IPS DF 4.7 (cell line): ENCODE results near the gene PDGFB.
"Not testable (repeated sequence)": the region's sequence is repeated elsewhere in the genome, so short reads cannot be mapped to it uniquely, and the experiment has no call there.

Source experiments
- DNase-seq: peaks from one replicate; pipeline ENCODE4 v3.0.0-alpha.2; 2013; ENCODE audit warnings: low spot score; ENCODE audit errors: extremely low read depth

The PDGFB gene

GRCh38 chr22:39229075-39229474 lies 15.7 kb downstream of the PDGFB start:
- DNase-seq, result no peak

GRCh38 chr22:39227542-39228272 lies 17.1 kb downstream of the PDGFB start:
- DNase-seq, result no peak

GRCh38 chr22:39226353-39226752 lies 18.4 kb downstream of the PDGFB start:
- DNase-seq, result no peak

- DNase-seq, result no peak
These were observed 19.2 kb downstream of the PDGFB start for GRCh38 chr22:39225591-39225990.

- no peak for DNase-seq
These were observed 20.2 kb downstream of the PDGFB start for GRCh38 chr22:39224550-39224949.

- DNase-seq, result no peak
These were observed 21.6 kb downstream of the PDGFB start for GRCh38 chr22:39223091-39223710.

GRCh38 chr22:39221999-39222686 lies 22.6 kb downstream of the PDGFB start:
- no peak for DNase-seq

GRCh38 chr22:39220890-39221850 lies 23.6 kb downstream of the PDGFB start:
- no peak for DNase-seq

GRCh38 chr22:39220450-39220849 lies 24.3 kb downstream of the PDGFB start:
- no peak for DNase-seq

- no peak for DNase-seq
These were observed 25.4 kb downstream of the PDGFB start for GRCh38 chr22:39219071-39220039.

GRCh38 chr22:39218432-39218831 lies 26.4 kb downstream of the PDGFB start:
- DNase-seq, result not testable (repeated sequence)

GRCh38 chr22:39216143-39216490 lies 28.7 kb downstream of the PDGFB start:
- DNase-seq, result no peak

GRCh38 chr22:39215426-39216142 lies 29.2 kb downstream of the PDGFB start:
- DNase-seq, result no peak

- no peak for DNase-seq
These were observed 29.7 kb downstream of the PDGFB start for GRCh38 chr22:39215070-39215396.

GRCh38 chr22:39214383-39215069 lies 30.3 kb downstream of the PDGFB start:
- DNase-seq, result peak; percentile 80

- DNase-seq, result no peak
These were observed 30.8 kb downstream of the PDGFB start for GRCh38 chr22:39214006-39214382.

GRCh38 chr22:39212721-39213376 lies 31.9 kb downstream of the PDGFB start:
- no peak for DNase-seq

- DNase-seq, result no peak
These were observed 35.0 kb downstream of the PDGFB start for GRCh38 chr22:39209756-39210155.
